ENCODE measurements around the gene RNF151. TPM values are rescaled to one million over a fixed set of nuclear protein-coding genes. Genes with fewer than 3 reads are reported as not detected.
A peak's percentile ranks its signal among the peaks of the same experiment; 100 is the strongest.

Gene RNF151
- total and polyA plus RNA-seq, 2 of the 13 experiments (the other 11 are each of a cell fraction or from before 2014, with no cell fraction given): not detected

DNA sequence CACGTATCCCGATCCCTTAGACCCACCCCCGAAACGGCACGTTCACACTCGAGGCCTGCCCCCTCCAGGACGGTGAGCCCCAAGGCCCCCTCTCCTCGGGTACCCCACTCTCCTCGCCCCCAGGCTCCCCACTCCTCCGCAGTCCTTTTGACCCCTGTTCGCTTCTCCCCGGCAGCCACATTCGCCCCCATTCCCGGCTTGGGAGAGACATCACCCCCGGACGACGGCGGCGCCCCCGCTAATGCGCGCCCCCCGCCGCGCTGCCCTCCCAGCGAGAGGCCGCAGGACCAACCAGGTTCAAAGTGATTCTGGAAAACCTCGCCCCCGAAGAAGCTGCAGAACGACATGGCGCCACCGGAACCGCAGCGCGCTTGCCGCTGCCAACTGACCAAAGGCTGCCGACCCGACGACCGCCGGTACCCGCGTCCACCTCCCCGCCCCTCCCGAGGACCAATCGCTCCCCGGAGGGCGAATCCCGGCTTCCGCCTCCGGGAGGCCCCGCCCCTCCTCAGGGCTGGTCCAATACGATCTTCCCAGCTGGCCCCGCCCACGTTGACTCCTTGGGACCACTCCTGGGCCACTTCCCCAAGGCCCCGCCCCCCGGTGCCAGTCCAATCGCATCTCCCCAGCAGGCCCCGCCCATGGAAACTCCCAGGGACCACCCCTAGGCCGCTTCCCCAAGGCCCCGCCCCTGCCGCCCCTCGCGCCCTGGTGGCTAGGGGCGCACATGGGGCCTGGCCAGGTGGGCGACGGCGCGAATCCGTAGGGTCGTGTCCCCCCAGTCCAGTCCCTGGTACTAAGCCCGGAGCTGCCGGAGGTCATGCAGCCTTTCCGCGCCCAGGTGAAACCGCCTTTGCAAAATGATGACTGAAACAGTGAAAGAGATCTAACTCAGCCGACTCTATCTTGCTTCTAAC, 23.6 kb upstream of the RNF151 start, which contains the start of gene MSRB1 (continued):
- TF ChIP-seq IRF9 (CRISPR knock-in tag; IDR thresholded peaks at IDR 0.05; ENCODE audit: borderline replicate concordance) (peak; percentile 80; the same call in 1 of the 2 replicates), XBP1 (CRISPR knock-in tag; IDR thresholded peaks at IDR 0.05) (no peak), ZNF704 (CRISPR knock-in tag; IDR thresholded peaks at IDR 0.05; ENCODE audit: borderline replicate concordance) (0 out of 2 replicates have a peak, but pooled peaks have one; percentile 26), PRMT3 (CRISPR knock-in tag; IDR thresholded peaks at IDR 0.05; ENCODE audit: borderline replicate concordance, low read depth) (no peak), SRF (IDR thresholded peaks at IDR 0.05; ENCODE audit: low read depth, low read length) (no peak), GRHL1 (CRISPR knock-in tag; conservative IDR thresholded peaks at IDR 0.05) (no peak), MTA1 (CRISPR knock-in tag; IDR thresholded peaks at IDR 0.05; ENCODE audit: borderline replicate concordance) (peak; percentile 61; the same call in 1 of the 2 replicates), SOX5 (CRISPR knock-in tag; IDR thresholded peaks at IDR 0.05; ENCODE audit: borderline replicate concordance) (no peak; the same call in 1 of the 2 replicates), NFKBIZ (CRISPR knock-in tag; IDR thresholded peaks at IDR 0.05) (peak; percentile 39; the same call in 1 of the 2 replicates), KDM4B (CRISPR knock-in tag; IDR thresholded peaks at IDR 0.05) (0 out of 2 replicates have a peak, but pooled peaks have one; percentile 37), MEIS1 (CRISPR knock-in tag; IDR thresholded peaks at IDR 0.05; ENCODE audit: borderline replicate concordance) (peak; percentile 58; the same call in 1 of the 2 replicates), ZNF639 (CRISPR knock-in tag; conservative IDR thresholded peaks at IDR 0.05) (peak; percentile 91), GTF3A (CRISPR knock-in tag; conservative IDR thresholded peaks at IDR 0.05) (no peak), KLF9 (CRISPR knock-in tag; IDR thresholded peaks at IDR 0.05; ENCODE audit: low read depth) (peak; percentile 64; the same call in 1 of the 2 replicates), ZMYM4 (CRISPR knock-in tag; IDR thresholded peaks at IDR 0.05) (peak; percentile 8; the same call in 1 of the 2 replicates), ELF3 (CRISPR knock-in tag; IDR thresholded peaks at IDR 0.05) (peak; percentile 50; the same call in 1 of the 2 replicates), IKZF4 (CRISPR knock-in tag; IDR thresholded peaks at IDR 0.05; ENCODE audit: borderline replicate concordance, low read depth, not compliant biosample characterization) (no peak)
- TF ChIP-seq, protein P1, sequence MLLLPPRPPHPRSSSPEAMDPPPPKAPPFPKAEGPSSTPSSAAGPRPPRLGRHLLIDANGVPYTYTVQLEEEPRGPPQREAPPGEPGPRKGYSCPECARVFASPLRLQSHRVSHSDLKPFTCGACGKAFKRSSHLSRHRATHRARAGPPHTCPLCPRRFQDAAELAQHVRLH (CRISPR knock-in tag; IDR thresholded peaks at IDR 0.05; ENCODE audit: borderline replicate concordance, low read depth): peak; percentile 35; the same call in 1 of the 2 replicates
- TF ChIP-seq, protein P2, sequence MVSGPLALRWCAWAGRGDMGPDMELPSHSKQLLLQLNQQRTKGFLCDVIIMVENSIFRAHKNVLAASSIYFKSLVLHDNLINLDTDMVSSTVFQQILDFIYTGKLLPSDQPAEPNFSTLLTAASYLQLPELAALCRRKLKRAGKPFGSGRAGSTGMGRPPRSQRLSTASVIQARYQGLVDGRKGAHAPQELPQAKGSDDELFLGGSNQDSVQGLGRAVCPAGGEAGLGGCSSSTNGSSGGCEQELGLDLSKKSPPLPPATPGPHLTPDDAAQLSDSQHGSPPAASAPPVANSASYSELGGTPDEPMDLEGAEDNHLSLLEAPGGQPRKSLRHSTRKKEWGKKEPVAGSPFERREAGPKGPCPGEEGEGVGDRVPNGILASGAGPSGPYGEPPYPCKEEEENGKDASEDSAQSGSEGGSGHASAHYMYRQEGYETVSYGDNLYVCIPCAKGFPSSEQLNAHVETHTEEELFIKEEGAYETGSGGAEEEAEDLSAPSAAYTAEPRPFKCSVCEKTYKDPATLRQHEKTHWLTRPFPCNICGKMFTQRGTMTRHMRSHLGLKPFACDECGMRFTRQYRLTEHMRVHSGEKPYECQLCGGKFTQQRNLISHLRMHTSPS (CRISPR knock-in tag; IDR thresholded peaks at IDR 0.05; ENCODE audit: low read depth): 0 out of 2 replicates have a peak, but pooled peaks have one; percentile 25

Measured in HepG2 (cell line).